ENCODE measurements around the gene GABARAPL1.

- TF ChIP-seq CEBPB (IDR thresholded peaks at IDR 0.05) (no peak), REST (IDR thresholded peaks at IDR 0.05; ENCODE audit: low read depth) (no peak)
Measured at GRCh38 chr12:10243818-10244520, 31.3 kb downstream of the GABARAPL1 start.
